ENCODE results near the gene MAPK12.
"Not testable (repeated sequence)": the region's sequence is repeated elsewhere in the genome, so short reads cannot be mapped to it uniquely, and the experiment has no call there.

MAPK12 gene

GRCh38 chr22:50210378-50211139 is 50.9 kb downstream of the MAPK12 start:
- no peak for DNase-seq

GRCh38 chr22:50209893-50210292 is 51.6 kb downstream of the MAPK12 start:
- peak; percentile 61 for DNase-seq

GRCh38 chr22:50208939-50209892 is 52.3 kb downstream of the MAPK12 start:
- no peak for DNase-seq

- DNase-seq = no peak
Observed at GRCh38 chr22:50208430-50208938, 53.0 kb downstream of the MAPK12 start.

- no peak for DNase-seq
Observed at GRCh38 chr22:50207383-50208140, 53.9 kb downstream of the MAPK12 start.

GRCh38 chr22:50206599-50206998 is 54.9 kb downstream of the MAPK12 start:
- no peak for DNase-seq

- DNase-seq = no peak
Observed at GRCh38 chr22:50205781-50206569, 55.5 kb downstream of the MAPK12 start.

GRCh38 chr22:50204998-50205397 is 56.5 kb downstream of the MAPK12 start:
- not testable (repeated sequence) for DNase-seq

GRCh38 chr22:50204571-50204970 is 56.9 kb downstream of the MAPK12 start:
- no peak for DNase-seq

- no peak for DNase-seq
Observed at GRCh38 chr22:50203288-50203687, 58.2 kb downstream of the MAPK12 start.
